Kidney (tissue), 14 donors: ENCODE results near the gene CPXM2. TPM values are rescaled to one million over a fixed set of nuclear protein-coding genes. Genes with fewer than 3 reads are reported as not detected.

Source experiments
- DNase-seq, 5 donors: peaks; one replicate each; pipeline ENCODE4 v3.0.0-alpha.2; 2013 to 2020
- FAIRE-seq: peaks from 2 replicates; lab custom pipeline; 2012; peaks lifted over from hg19 to GRCh38; lab: Jason Lieb, UNC
- H3K27ac ChIP-seq, 2 donors: one replicate each; pipeline ENCODE4 v1.7.0; 2013; ENCODE audit warnings: low read depth in 2 of 2, low read length in 2 of 2, inconsistent platforms in 1 of 2
- H3K27me3 ChIP-seq: one replicate; pipeline ENCODE4 v1.7.1; 2013; ENCODE audit warnings: low read length, inconsistent platforms; ENCODE audit not compliant: control insufficient read depth, insufficient read depth
- H3K36me3 ChIP-seq, 3 donors: one replicate each; pipeline versions ENCODE4 v1.7.0 to v1.7.1; 2013; ENCODE audit warnings: low read length in 3 of 3, control low read depth in 1 of 3, inconsistent platforms in 1 of 3; ENCODE audit not compliant: insufficient read depth in 3 of 3, control insufficient read depth in 2 of 3
- H3K4me1 ChIP-seq, 3 donors: one replicate each; pipeline versions ENCODE4 v1.7.0 to v1.7.1; 2013; ENCODE audit warnings: low read length in 3 of 3, inconsistent platforms in 1 of 3, low read depth in 1 of 3; ENCODE audit not compliant: control insufficient read depth in 2 of 3, insufficient read depth in 2 of 3
- H3K4me3 ChIP-seq, 3 donors: one replicate each; pipeline versions ENCODE4 v1.7.0 to v1.8.1; 2013; ENCODE audit warnings: low read length in 3 of 3, control low read depth in 1 of 3, inconsistent platforms in 1 of 3
- H3K9ac ChIP-seq, 3 donors: one replicate each; pipeline versions ENCODE4 v1.7.0 to v1.7.1; 2013; ENCODE audit warnings: low read length in 3 of 3, control low read depth in 1 of 3, inconsistent platforms in 1 of 3
- H3K9me3 ChIP-seq, 3 donors: one replicate each; pipeline versions ENCODE4 v1.7.0 to v1.7.1; 2013; ENCODE audit warnings: low read length in 3 of 3, control low read depth in 1 of 3, inconsistent platforms in 1 of 3; ENCODE audit not compliant: control insufficient read depth in 2 of 3, insufficient read depth in 1 of 3
- intact Hi-C: fragments of 100-400 bp; cut with DNase I; formaldehyde crosslinking; loops from one replicate; pipeline ENCODE4 v1.11.1; 2022
- polyA plus RNA-seq: library from polyadenylated mRNA; stranded (reverse); fragments of 350-450 nt; fragmentation: Illumina TruSeq; extraction: RNeasy Lipid Tissue Mini Kit (QIAGEN cat#74804); gene quantifications from one replicate; pipeline ENCODE4 v1.2.3, GENCODE V29; 2014; ENCODE audit warnings: low read depth, low replicate concordance; ENCODE audit not compliant: insufficient read depth
- total RNA-seq: library from RNA; stranded (reverse); fragmentation: NEBNext Ultra II Directional; extraction: Animal tissue kit (Norgen Biotek cat#: 25700); gene quantifications from one replicate; pipeline ENCODE4 v1.2.1, GENCODE V29; 2021
- TF ChIP-seq, protein P1 (sequence below): IDR thresholded peaks from 3 replicates; pipeline ENCODE4 v1.5.1; 2012; ENCODE audit warnings: mild to moderate bottlenecking, moderate library complexity, borderline replicate concordance; ENCODE audit not compliant: insufficient read depth; ENCODE audit errors: extremely low read depth
- donor health status: control.
- donor health status: control.
- donor health status: control.
- donor health status: control.
- donor health status: control.
- donor health status: DM: yes; HTN: yes; CAD: no.
- donor health status: Normal renal cell carcinoma (clear cell type).

Gene CPXM2
- total and polyA plus RNA-seq, 2 donors from 2014 or later, result 18.1 to 18.5 TPM

DNA sequence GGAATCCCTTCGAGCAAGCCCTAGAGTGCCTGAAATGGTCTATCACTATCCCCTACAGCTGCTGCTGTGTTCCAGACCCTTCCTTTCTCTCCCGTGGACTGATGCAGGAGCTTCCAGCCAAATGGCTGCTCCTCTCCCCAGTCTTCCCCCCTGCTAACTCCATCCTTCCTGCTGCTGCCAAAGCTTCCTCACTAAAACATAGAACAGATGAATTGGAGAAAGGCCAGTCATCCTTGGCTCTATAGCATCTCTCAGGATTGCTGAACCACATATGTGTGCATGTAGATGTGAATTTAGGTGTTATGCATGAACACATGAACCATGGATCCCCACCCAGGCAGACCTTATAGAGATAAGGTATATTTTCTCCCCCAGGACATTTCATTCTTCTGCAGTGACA is 164.8 kb downstream of the CPXM2 start:
- no peaks in the 10 kb centered on the region for H3K4me1 ChIP-seq
- no peak overlapping the region for H3K9ac ChIP-seq
- H3K27me3 ChIP-seq, result no peaks in the 10 kb centered on the region
- H3K36me3 ChIP-seq, result no peaks in the 10 kb centered on the region
- no peak for FAIRE-seq
- no peaks in the 10 kb centered on the region for H3K9me3 ChIP-seq
- intact Hi-C loops, result no loop called here
- TF ChIP-seq, protein P1, sequence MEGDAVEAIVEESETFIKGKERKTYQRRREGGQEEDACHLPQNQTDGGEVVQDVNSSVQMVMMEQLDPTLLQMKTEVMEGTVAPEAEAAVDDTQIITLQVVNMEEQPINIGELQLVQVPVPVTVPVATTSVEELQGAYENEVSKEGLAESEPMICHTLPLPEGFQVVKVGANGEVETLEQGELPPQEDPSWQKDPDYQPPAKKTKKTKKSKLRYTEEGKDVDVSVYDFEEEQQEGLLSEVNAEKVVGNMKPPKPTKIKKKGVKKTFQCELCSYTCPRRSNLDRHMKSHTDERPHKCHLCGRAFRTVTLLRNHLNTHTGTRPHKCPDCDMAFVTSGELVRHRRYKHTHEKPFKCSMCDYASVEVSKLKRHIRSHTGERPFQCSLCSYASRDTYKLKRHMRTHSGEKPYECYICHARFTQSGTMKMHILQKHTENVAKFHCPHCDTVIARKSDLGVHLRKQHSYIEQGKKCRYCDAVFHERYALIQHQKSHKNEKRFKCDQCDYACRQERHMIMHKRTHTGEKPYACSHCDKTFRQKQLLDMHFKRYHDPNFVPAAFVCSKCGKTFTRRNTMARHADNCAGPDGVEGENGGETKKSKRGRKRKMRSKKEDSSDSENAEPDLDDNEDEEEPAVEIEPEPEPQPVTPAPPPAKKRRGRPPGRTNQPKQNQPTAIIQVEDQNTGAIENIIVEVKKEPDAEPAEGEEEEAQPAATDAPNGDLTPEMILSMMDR, result no peak
- H3K4me3 ChIP-seq, result no peak overlapping the region
- no peak for DNase-seq
- no peak overlapping the region for H3K27ac ChIP-seq

DNA sequence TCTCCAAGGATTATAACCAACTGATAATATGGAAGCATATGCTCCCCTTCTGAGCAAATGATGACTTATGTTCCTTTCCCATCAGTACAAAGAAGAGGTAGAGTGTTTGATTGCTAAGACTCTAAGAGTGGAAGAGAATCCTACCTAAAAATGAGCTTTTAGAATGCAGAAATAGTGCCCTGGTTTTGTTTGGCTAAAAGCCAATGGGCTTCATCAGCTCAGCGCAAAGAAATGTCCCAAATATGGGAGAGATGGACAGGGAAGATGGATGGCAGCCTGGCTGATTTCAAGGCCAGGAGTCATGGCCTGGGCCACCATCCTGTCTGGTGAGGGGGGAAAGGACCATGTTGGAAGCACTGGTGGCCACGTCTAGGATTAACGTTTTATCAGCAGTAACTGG is 165.2 kb downstream of the CPXM2 start:
- Histone ChIP-seq H3K9ac (no peak overlapping the region), H3K27me3 (no peaks in the 10 kb centered on the region)

DNA sequence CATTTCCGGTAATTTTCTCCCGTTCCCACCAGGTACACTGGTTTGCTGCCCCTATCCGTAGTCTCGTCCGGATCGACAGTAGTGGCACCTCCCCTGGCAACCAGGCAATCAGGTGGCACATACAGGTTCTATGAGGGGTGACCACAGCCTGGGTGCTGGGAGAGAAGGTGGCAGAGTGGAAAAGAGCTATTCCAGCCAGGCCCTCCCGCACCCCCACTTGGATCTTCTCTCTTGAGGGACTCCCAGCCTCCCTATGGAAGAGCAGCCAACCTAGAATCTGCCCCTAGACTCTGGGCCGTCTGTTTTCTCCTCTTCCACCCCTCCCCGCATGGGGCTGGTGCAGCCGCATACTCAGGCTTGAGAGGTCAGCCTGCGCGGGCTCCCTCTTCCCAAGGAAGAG is 166.9 kb downstream of the CPXM2 start:
- Histone ChIP-seq H3K4me1 (no peaks in the 10 kb centered on the region), H3K9me3 (no peaks in the 10 kb centered on the region), H3K4me3 (no peak overlapping the region), H3K27me3 (no peaks in the 10 kb centered on the region), H3K27ac (no peak overlapping the region), H3K9ac (no peak overlapping the region), H3K36me3 (no peaks in the 10 kb centered on the region)
- FAIRE-seq (no peak), DNase-seq (no peak)
- intact Hi-C loops, result no loop called here
- TF ChIP-seq, protein P1, result no peak

More for the DNA sequence above, 165.2 kb downstream of the CPXM2 start:
- FAIRE-seq (no peak), DNase-seq (no peak)
- Histone ChIP-seq H3K4me3 (no peak overlapping the region), H3K9me3 (no peaks in the 10 kb centered on the region), H3K36me3 (no peaks in the 10 kb centered on the region), H3K27ac (no peak overlapping the region), H3K4me1 (no peaks in the 10 kb centered on the region)
- intact Hi-C loops, result no loop called here
- TF ChIP-seq, protein P1, result no peak

DNA sequence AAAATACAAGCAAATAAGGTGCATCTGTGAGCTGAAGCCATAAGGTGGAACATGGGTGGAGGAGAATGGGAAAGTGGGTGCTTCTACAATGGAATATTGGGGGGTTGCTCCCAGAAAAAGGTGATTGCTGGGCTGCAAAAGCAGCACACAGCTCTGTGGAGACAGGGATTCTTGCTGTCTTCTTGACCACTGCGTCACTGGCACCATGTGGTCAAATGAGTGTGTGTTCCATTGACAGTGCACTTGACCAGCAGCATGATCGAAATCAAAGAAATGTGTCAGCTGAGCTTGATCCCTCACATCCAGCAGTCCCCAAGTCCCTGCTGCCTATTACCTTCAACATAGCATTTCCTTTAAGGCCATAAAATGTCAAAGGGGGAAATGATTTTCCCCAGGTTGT is 169.3 kb downstream of the CPXM2 start:
- Histone ChIP-seq H3K4me3 (no peak overlapping the region), H3K4me1 (no peaks in the 10 kb centered on the region), H3K36me3 (no peaks in the 10 kb centered on the region), H3K9ac (no peak overlapping the region), H3K27me3 (no peaks in the 10 kb centered on the region), H3K27ac (no peak overlapping the region), H3K9me3 (peaks cover 0 to 11% (median 0%) of the 10 kb centered on the region in 3 donors)
- no peak for DNase-seq
- no peak for FAIRE-seq
- TF ChIP-seq, protein P1, result no peak
- intact Hi-C loops, result no loop called here
